ENCODE measurements around the gene GNL2.

Gene GNL2

GRCh38 chr1:37606481-37607263 is 10.9 kb upstream of the GNL2 start:
- no peaks in the 10 kb centered on the region for H3K36me3 ChIP-seq (replicated peaks; ENCODE audit: low read depth, low read length)
- no peaks in the 10 kb centered on the region for H3K79me2 ChIP-seq (ENCODE audit: low read length)
- H3K4me2 ChIP-seq (ENCODE audit: low read length): no peak overlapping the region
- 0 out of 2 replicates have a peak, but pooled peaks cover 4% of the 10 kb centered on the region for H3K4me1 ChIP-seq (ENCODE audit: low read length)
- H3K9ac ChIP-seq (ENCODE audit: low read length): no peak overlapping the region
- no peaks in the 10 kb centered on the region for H3K9me3 ChIP-seq (ENCODE audit: insufficient read depth, low read length)
- no peaks in the 10 kb centered on the region for H4K20me1 ChIP-seq (ENCODE audit: insufficient read depth, low read length)
- H3K27me3 ChIP-seq (ENCODE audit: low read depth, low read length): peaks cover 6% of the 10 kb centered on the region; the same call in 1 of the 2 replicates
- no peak for TF ChIP-seq CTCF (IDR thresholded peaks at IDR 0.05; ENCODE audit: low read depth, low read length)
- no peak for TF ChIP-seq EZH2phosphoT487 (IDR thresholded peaks at IDR 0.05; ENCODE audit: low read depth)
- H2AFZ ChIP-seq (ENCODE audit: low read depth, low read length): no peak overlapping the region
- H3K27ac ChIP-seq (ENCODE audit: low read length): no peak overlapping the region
- H3K4me3 ChIP-seq (ENCODE audit: low read length): no peak overlapping the region

GRCh38 chr1:37605806-37606474 is 10.2 kb upstream of the GNL2 start:
- Histone ChIP-seq H2AFZ (ENCODE audit: low read depth, low read length) (no peak overlapping the region), H3K9ac (ENCODE audit: low read length) (no peak overlapping the region), H4K20me1 (ENCODE audit: insufficient read depth, low read length) (no peaks in the 10 kb centered on the region), H3K4me1 (ENCODE audit: low read length) (0 out of 2 replicates have a peak, but pooled peaks cover 4% of the 10 kb centered on the region), H3K4me3 (ENCODE audit: low read length) (no peak overlapping the region), H3K4me2 (ENCODE audit: low read length) (no peak overlapping the region), H3K9me3 (ENCODE audit: insufficient read depth, low read length) (no peaks in the 10 kb centered on the region), H3K36me3 (replicated peaks; ENCODE audit: low read depth, low read length) (no peaks in the 10 kb centered on the region), H3K79me2 (ENCODE audit: low read length) (no peaks in the 10 kb centered on the region), H3K27me3 (ENCODE audit: low read depth, low read length) (peaks cover 6% of the 10 kb centered on the region; the same call in 1 of the 2 replicates), H3K27ac (ENCODE audit: low read length) (no peak overlapping the region)
- no peak for TF ChIP-seq CTCF (IDR thresholded peaks at IDR 0.05; ENCODE audit: low read depth, low read length)
- no peak for TF ChIP-seq EZH2phosphoT487 (IDR thresholded peaks at IDR 0.05; ENCODE audit: low read depth)

DNA sequence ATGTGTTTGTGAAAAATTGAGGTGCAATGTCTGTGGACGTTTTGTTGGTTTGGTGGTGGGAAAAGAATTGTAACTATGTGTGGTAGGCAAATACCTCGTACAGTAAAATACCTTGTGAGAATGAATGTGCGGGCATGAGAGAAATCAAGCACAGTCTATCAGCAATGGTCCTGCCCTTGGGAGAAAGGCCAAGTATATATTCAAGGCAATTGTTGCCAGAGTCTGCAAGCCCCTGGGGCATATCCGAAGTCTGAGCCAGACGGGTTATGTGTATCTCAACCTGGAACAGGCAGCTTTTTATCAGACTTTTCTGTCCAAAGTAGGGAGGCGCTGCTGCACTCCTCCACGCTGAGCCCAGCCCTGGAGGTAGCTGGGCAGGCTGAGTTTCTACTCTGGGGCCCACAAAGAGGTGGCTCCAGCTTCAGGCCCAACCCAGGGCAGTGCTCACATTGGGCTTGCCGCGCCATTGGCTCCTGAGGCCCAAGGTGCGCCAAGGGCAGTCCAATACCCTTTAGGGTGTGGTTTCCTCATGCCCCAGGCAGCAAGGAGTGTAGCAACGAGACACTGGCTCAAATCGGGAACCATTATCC is 9.4 kb upstream of the GNL2 start:
- Histone ChIP-seq H3K9ac (ENCODE audit: low read length) (no peak overlapping the region), H2AFZ (ENCODE audit: low read depth, low read length) (no peak overlapping the region), H3K4me3 (ENCODE audit: low read length) (no peak overlapping the region), H3K4me1 (ENCODE audit: low read length) (0 out of 2 replicates have a peak, but pooled peaks cover 4% of the 10 kb centered on the region), H3K36me3 (replicated peaks; ENCODE audit: low read depth, low read length) (no peaks in the 10 kb centered on the region), H3K9me3 (ENCODE audit: insufficient read depth, low read length) (no peaks in the 10 kb centered on the region), H3K4me2 (ENCODE audit: low read length) (no peak overlapping the region), H3K27me3 (ENCODE audit: low read depth, low read length) (peaks cover 6% of the 10 kb centered on the region; the same call in 1 of the 2 replicates), H3K27ac (ENCODE audit: low read length) (no peak overlapping the region), H3K79me2 (ENCODE audit: low read length) (no peaks in the 10 kb centered on the region), H4K20me1 (ENCODE audit: insufficient read depth, low read length) (no peaks in the 10 kb centered on the region)
- TF ChIP-seq EZH2phosphoT487 (IDR thresholded peaks at IDR 0.05; ENCODE audit: low read depth): no peak
- TF ChIP-seq CTCF (IDR thresholded peaks at IDR 0.05; ENCODE audit: low read depth, low read length): no peak

All from OCI-LY3 (cell line).